ENCODE results near the gene CTBP2. TPM values are rescaled to one million over a fixed set of nuclear protein-coding genes. Genes with fewer than 3 reads are reported as not detected.
A peak's percentile ranks its signal among the peaks of the same experiment; 100 is the strongest.

CTBP2 gene
- total RNA-seq, 1 donor from 2014 or later: 55.2 TPM

DNA sequence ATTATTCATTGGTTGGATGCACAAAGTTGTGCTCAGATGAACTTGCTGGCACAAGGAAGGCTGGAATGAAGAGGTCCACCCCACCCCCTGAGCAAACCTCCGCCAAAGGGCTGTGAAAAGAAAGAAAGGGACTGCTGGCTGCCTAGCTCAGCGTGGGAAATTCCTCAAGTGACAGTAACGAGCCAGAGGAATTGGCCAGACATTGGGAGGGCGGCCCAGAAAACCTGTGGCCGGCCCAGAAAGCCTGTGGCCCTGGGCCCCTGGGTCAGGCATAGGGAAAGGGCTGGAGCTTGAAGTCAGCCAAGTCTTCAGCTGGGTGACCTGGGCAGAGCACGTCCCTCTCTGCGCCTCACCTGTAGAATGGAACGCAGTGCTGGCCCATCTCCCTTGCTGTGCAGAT, 30.6 kb upstream of the CTBP2 start:
- H3K9ac ChIP-seq: no peak overlapping the region
- TF ChIP-seq, protein P1, sequence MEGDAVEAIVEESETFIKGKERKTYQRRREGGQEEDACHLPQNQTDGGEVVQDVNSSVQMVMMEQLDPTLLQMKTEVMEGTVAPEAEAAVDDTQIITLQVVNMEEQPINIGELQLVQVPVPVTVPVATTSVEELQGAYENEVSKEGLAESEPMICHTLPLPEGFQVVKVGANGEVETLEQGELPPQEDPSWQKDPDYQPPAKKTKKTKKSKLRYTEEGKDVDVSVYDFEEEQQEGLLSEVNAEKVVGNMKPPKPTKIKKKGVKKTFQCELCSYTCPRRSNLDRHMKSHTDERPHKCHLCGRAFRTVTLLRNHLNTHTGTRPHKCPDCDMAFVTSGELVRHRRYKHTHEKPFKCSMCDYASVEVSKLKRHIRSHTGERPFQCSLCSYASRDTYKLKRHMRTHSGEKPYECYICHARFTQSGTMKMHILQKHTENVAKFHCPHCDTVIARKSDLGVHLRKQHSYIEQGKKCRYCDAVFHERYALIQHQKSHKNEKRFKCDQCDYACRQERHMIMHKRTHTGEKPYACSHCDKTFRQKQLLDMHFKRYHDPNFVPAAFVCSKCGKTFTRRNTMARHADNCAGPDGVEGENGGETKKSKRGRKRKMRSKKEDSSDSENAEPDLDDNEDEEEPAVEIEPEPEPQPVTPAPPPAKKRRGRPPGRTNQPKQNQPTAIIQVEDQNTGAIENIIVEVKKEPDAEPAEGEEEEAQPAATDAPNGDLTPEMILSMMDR (IDR thresholded peaks at IDR 0.05): no peak
- TF ChIP-seq EZH2 (IDR thresholded peaks at IDR 0.05): no peak
- no peak for TF ChIP-seq EZH2phosphoT487 (IDR thresholded peaks at IDR 0.05)
- H3K4me3 Mint-ChIP-seq: no peak overlapping the region
- H3K27ac ChIP-seq: no peak overlapping the region
- H3K9me3 Mint-ChIP-seq: no peaks in the 10 kb centered on the region
- no peaks in the 10 kb centered on the region for H3K27me3 Mint-ChIP-seq (ENCODE audit: insufficient read depth, low read depth)
- H3K27ac Mint-ChIP-seq: no peak overlapping the region
- no peaks in the 10 kb centered on the region for H3K27me3 ChIP-seq
- no peak overlapping the region for H3K4me2 ChIP-seq
- H4K20me1 ChIP-seq (ENCODE audit: low read depth): no peaks in the 10 kb centered on the region
- no peaks in the 10 kb centered on the region for H3F3A ChIP-seq (ENCODE audit: low read depth)
- H3K79me2 ChIP-seq (ENCODE audit: low read depth): no peaks in the 10 kb centered on the region
- H3K4me3 ChIP-seq: no peak overlapping the region
- H3K36me3 Mint-ChIP-seq: no peaks in the 10 kb centered on the region
- H2AFZ ChIP-seq (replicated peaks): no peak overlapping the region
- peak; percentile 43 for DNase-seq (ENCODE audit: low spot score)
- H3K4me1 Mint-ChIP-seq: peaks cover 13% of the 10 kb centered on the region
- H3K9me3 ChIP-seq (ENCODE audit: low read depth): no peaks in the 10 kb centered on the region
- peaks cover 11% of the 10 kb centered on the region for H3K4me1 ChIP-seq
- H3K36me3 ChIP-seq: no peaks in the 10 kb centered on the region

DNA sequence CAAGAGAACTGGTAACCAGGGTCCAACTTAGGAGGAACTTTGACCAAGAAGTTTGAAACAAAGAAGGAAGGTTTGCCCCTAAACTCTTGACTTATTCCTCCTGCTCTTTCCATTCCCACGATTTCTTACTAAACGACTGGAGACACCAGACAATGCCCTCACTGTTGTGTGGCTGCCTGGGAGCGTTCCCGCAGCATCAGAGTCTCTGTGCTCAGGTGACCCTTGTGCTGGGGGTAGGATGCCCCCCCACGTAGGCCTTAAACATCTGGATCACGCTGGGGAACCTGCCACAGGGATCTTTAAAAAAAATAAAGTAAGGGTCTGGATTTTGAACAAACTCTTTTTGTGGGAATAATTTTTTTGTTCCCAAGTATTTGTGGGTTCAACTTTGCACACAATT, 30.1 kb upstream of the CTBP2 start:
- Mint-ChIP-seq H3K4me3 (no peak overlapping the region), H3K27ac (no peak overlapping the region)
- TF ChIP-seq EZH2 (IDR thresholded peaks at IDR 0.05) (no peak), EZH2phosphoT487 (IDR thresholded peaks at IDR 0.05) (no peak)
- TF ChIP-seq, protein P1 (IDR thresholded peaks at IDR 0.05): no peak

DNA sequence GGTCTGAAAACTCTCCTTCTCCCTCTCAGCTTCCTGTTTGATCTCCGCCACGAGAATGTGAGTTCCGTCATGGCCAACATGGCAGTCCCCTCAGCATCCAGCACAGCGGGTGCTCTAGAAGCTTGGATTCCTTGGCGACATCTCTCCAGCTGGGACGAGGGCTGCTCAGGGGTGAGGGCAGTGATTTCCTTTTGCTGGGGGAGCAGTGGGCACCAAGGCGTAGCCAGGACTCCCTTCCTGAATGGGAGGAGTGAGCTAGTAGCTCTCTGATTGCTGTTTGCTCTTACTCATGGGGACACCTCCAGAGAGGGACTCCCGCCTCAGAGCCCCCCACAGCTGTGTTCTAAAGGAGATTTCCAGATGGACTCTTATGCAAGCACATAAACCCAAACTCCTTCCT, 28.8 kb upstream of the CTBP2 start:
- Histone ChIP-seq H2AFZ (replicated peaks) (no peak overlapping the region), H3K79me2 (ENCODE audit: low read depth) (no peaks in the 10 kb centered on the region), H3F3A (ENCODE audit: low read depth) (no peaks in the 10 kb centered on the region), H3K4me1 (peaks cover 11% of the 10 kb centered on the region), H3K9ac (no peak overlapping the region), H3K4me3 (no peak overlapping the region), H3K36me3 (no peaks in the 10 kb centered on the region), H3K27me3 (no peaks in the 10 kb centered on the region), H3K27ac (no peak overlapping the region), H3K9me3 (ENCODE audit: low read depth) (no peaks in the 10 kb centered on the region), H4K20me1 (ENCODE audit: low read depth) (no peaks in the 10 kb centered on the region), H3K4me2 (no peak overlapping the region)
- no peak for TF ChIP-seq EZH2 (IDR thresholded peaks at IDR 0.05)
- TF ChIP-seq, protein P1 (IDR thresholded peaks at IDR 0.05): no peak
- TF ChIP-seq EZH2phosphoT487 (IDR thresholded peaks at IDR 0.05): no peak
- no peaks in the 10 kb centered on the region for H3K9me3 Mint-ChIP-seq
- H3K27me3 Mint-ChIP-seq (ENCODE audit: insufficient read depth, low read depth): no peaks in the 10 kb centered on the region
- no peak overlapping the region for H3K4me3 Mint-ChIP-seq
- DNase-seq (ENCODE audit: low spot score): no peak
- no peak overlapping the region for H3K27ac Mint-ChIP-seq
- H3K4me1 Mint-ChIP-seq: peaks cover 9% of the 10 kb centered on the region
- H3K36me3 Mint-ChIP-seq: no peaks in the 10 kb centered on the region

More for the DNA sequence above, 30.1 kb upstream of the CTBP2 start:
- H3K79me2 ChIP-seq (ENCODE audit: low read depth): no peaks in the 10 kb centered on the region
- H3F3A ChIP-seq (ENCODE audit: low read depth): no peaks in the 10 kb centered on the region
- H3K36me3 Mint-ChIP-seq: no peaks in the 10 kb centered on the region
- H3K27me3 ChIP-seq: no peaks in the 10 kb centered on the region
- H3K9me3 Mint-ChIP-seq: no peaks in the 10 kb centered on the region
- no peaks in the 10 kb centered on the region for H3K36me3 ChIP-seq
- H3K4me1 ChIP-seq: peaks cover 11% of the 10 kb centered on the region
- H3K27me3 Mint-ChIP-seq (ENCODE audit: insufficient read depth, low read depth): no peaks in the 10 kb centered on the region
- no peak overlapping the region for H2AFZ ChIP-seq (replicated peaks)
- H3K4me3 ChIP-seq: no peak overlapping the region
- no peak overlapping the region for H3K4me2 ChIP-seq
- H4K20me1 ChIP-seq (ENCODE audit: low read depth): no peaks in the 10 kb centered on the region
- H3K9ac ChIP-seq: no peak overlapping the region
- DNase-seq (ENCODE audit: low spot score): no peak
- no peaks in the 10 kb centered on the region for H3K9me3 ChIP-seq (ENCODE audit: low read depth)
- H3K4me1 Mint-ChIP-seq: peaks cover 9% of the 10 kb centered on the region
- H3K27ac ChIP-seq: no peak overlapping the region

Data from neural progenitor cell (in vitro differentiated cells).